ENCODE results near the gene SNAP91. TPM values are rescaled to one million over a fixed set of nuclear protein-coding genes. Genes with fewer than 3 reads are reported as not detected.

The SNAP91 gene
- total RNA-seq, 1 experiment from 2014 or later, result not detected

GRCh38 chr6:83729871-83730270 is 21.0 kb upstream of the SNAP91 start:
- H3K36me3 Mint-ChIP-seq (ENCODE audit: insufficient read depth, unreplicated experiment), result no peaks in the 10 kb centered on the region
- no peak overlapping the region for H3K27ac Mint-ChIP-seq (ENCODE audit: unreplicated experiment)
- no peaks in the 10 kb centered on the region for H3K9me3 Mint-ChIP-seq (ENCODE audit: unreplicated experiment)
- H3K27me3 Mint-ChIP-seq (ENCODE audit: insufficient read depth, unreplicated experiment), result peaks cover 3% of the 10 kb centered on the region
- H3K27me3 ChIP-seq (replicated peaks; ENCODE audit: control insufficient read depth, insufficient read depth, low read length), result no peaks in the 10 kb centered on the region
- no peaks in the 10 kb centered on the region for H3K4me1 Mint-ChIP-seq (ENCODE audit: low read depth, unreplicated experiment)
- no peak overlapping the region for H3K4me3 ChIP-seq (ENCODE audit: low read depth, low read length)
- intact Hi-C loops (cut with micrococcal nuclease; ENCODE audit: unreplicated experiment), result no loop called here
- no TSS peak for BruUV-seq (replicated peaks)
- ChIA-PET CTCF (no interaction called here), POLR2A (no interaction called here)
- no peaks in the 10 kb centered on the region for H3K4me1 ChIP-seq
- H3K36me3 ChIP-seq (ENCODE audit: control insufficient read depth, insufficient read depth, low read length), result no peaks in the 10 kb centered on the region
- no peak for TF ChIP-seq CTCF (IDR thresholded peaks at IDR 0.05; ENCODE audit: insufficient read depth in 1 of 2, low read depth in 1 of 2, low read length in 1 of 2, severe bottlenecking in 1 of 2, unreplicated experiment in 1 of 2)
- no peak overlapping the region for H3K4me3 Mint-ChIP-seq (ENCODE audit: unreplicated experiment)
- H3K9me3 ChIP-seq, result no peaks in the 10 kb centered on the region
- no peak for DNase-seq

DNA sequence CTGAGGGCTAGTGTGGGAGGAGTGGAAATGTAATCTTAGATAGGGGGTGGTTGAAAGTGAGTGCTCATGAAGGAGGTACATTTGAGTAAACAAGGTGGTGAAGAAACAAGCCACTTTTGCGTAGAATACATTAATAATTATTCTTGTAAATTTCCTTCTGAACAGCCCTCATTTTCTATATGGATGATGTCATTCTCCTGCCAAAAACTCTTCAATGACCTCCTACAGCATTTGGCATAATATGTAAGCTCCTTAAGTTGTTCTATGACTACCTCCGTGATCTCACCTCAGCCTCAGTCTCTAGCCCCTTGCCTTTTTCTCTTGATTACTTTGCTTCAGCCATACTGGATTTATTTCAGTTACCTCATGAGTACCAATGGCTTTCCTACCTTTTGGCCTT is 14.0 kb upstream of the SNAP91 start:
- TF ChIP-seq CTCF (IDR thresholded peaks at IDR 0.05; ENCODE audit: insufficient read depth in 1 of 2, low read depth in 1 of 2, low read length in 1 of 2, severe bottlenecking in 1 of 2, unreplicated experiment in 1 of 2), result no peak
- Mint-ChIP-seq H3K9me3 (ENCODE audit: unreplicated experiment) (no peaks in the 10 kb centered on the region), H3K27ac (ENCODE audit: unreplicated experiment) (no peak overlapping the region), H3K4me3 (ENCODE audit: unreplicated experiment) (no peak overlapping the region), H3K36me3 (ENCODE audit: insufficient read depth, unreplicated experiment) (no peaks in the 10 kb centered on the region), H3K27me3 (ENCODE audit: insufficient read depth, unreplicated experiment) (peaks cover 3% of the 10 kb centered on the region), H3K4me1 (ENCODE audit: low read depth, unreplicated experiment) (no peaks in the 10 kb centered on the region)
- intact Hi-C loops (cut with micrococcal nuclease; ENCODE audit: unreplicated experiment), result no loop called here
- Histone ChIP-seq H3K4me3 (ENCODE audit: low read depth, low read length) (no peak overlapping the region), H3K9me3 (no peaks in the 10 kb centered on the region), H3K27me3 (replicated peaks; ENCODE audit: control insufficient read depth, insufficient read depth, low read length) (no peaks in the 10 kb centered on the region), H3K36me3 (ENCODE audit: control insufficient read depth, insufficient read depth, low read length) (no peaks in the 10 kb centered on the region), H3K4me1 (no peaks in the 10 kb centered on the region)
- ChIA-PET POLR2A (no interaction called here), CTCF (no interaction called here)
- DNase-seq, result no peak
- no TSS peak for BruUV-seq (replicated peaks)

GRCh38 chr6:83717809-83718208 is 8.9 kb upstream of the SNAP91 start:
- DNase-seq, result no peak
- Mint-ChIP-seq H3K4me3 (ENCODE audit: unreplicated experiment) (no peak overlapping the region), H3K4me1 (ENCODE audit: low read depth, unreplicated experiment) (no peaks in the 10 kb centered on the region), H3K9me3 (ENCODE audit: unreplicated experiment) (no peaks in the 10 kb centered on the region), H3K27ac (ENCODE audit: unreplicated experiment) (no peak overlapping the region), H3K27me3 (ENCODE audit: insufficient read depth, unreplicated experiment) (no peaks in the 10 kb centered on the region), H3K36me3 (ENCODE audit: insufficient read depth, unreplicated experiment) (no peaks in the 10 kb centered on the region)
- POLR2A ChIA-PET, result no interaction called here
- Histone ChIP-seq H3K4me3 (ENCODE audit: low read depth, low read length) (no peak overlapping the region), H3K9me3 (no peaks in the 10 kb centered on the region), H3K4me1 (no peaks in the 10 kb centered on the region), H3K36me3 (ENCODE audit: control insufficient read depth, insufficient read depth, low read length) (no peaks in the 10 kb centered on the region), H3K27me3 (replicated peaks; ENCODE audit: control insufficient read depth, insufficient read depth, low read length) (no peaks in the 10 kb centered on the region)
- intact Hi-C loops (cut with micrococcal nuclease; ENCODE audit: unreplicated experiment), result no loop called here
- BruUV-seq (replicated peaks), result no TSS peak
- TF ChIP-seq CTCF (IDR thresholded peaks at IDR 0.05; ENCODE audit: insufficient read depth in 1 of 2, low read depth in 1 of 2, low read length in 1 of 2, severe bottlenecking in 1 of 2, unreplicated experiment in 1 of 2), result no peak
- CTCF ChIA-PET, result no interaction called here
